Mononuclear cell (primary cell): Measurements from ENCODE around the gene PDIA4. TPM values are rescaled to one million over a fixed set of nuclear protein-coding genes. Genes with fewer than 3 reads are reported as not detected.

Experiments
- total RNA-seq: library from RNA; depleted of rRNA; stranded (reverse); fragments of >200 nt; gene quantifications from one replicate; pipeline ENCODE4 v1.2.3, GENCODE V29; 2012

The PDIA4 gene
- total RNA-seq, 1 donor = 34.9 TPM

Other genes with a start within 250 kb of the PDIA4 start
- gene EZH2, start 144.2 kb downstream of the PDIA4 start, total RNA-seq = 20.4 TPM
- gene ZNF786, start 62.2 kb upstream of the PDIA4 start, total RNA-seq = 3.1 TPM
- 0.10 TPM for gene ZNF425, start 97.8 kb upstream of the PDIA4 start, total RNA-seq
- gene ZNF398, start 118.9 kb upstream of the PDIA4 start, total RNA-seq = 18.7 TPM
- 10.7 TPM for gene ZNF282, start 167.0 kb upstream of the PDIA4 start, total RNA-seq
- 9.2 TPM for gene ZNF212, start 211.1 kb upstream of the PDIA4 start, total RNA-seq
- gene ZNF783, start 233.7 kb upstream of the PDIA4 start, total RNA-seq = 8.5 TPM